HepG2 (cell line): ENCODE data around the gene CEP43. TPM values are rescaled to one million over a fixed set of nuclear protein-coding genes. Genes with fewer than 3 reads are reported as not detected.
A peak's percentile ranks its signal among the peaks of the same experiment; 100 is the strongest.

Source experiments
- CHCHD3 ChIP-seq: sonication (generic); formaldehyde crosslinking; IDR thresholded peaks from 2 replicates; pipeline ENCODE4 v1.8.0; 2022; ENCODE audit warnings: mild to moderate bottlenecking, missing genetic modification reagents, moderate library complexity
- FOXA3 ChIP-seq: IDR thresholded peaks from 2 replicates; pipeline ENCODE4 v1.6.1; 2016; ENCODE audit warnings: missing genetic modification reagents, missing compliant biosample characterization
- HNF4A ChIP-seq: sonication (generic); formaldehyde crosslinking; IDR thresholded peaks from 2 replicates; pipeline ENCODE4 v1.4.0; 2020; ENCODE audit warnings: missing genetic modification reagents
- MAZ ChIP-seq, 2 experiments: sonication (generic) in 1 of 2; formaldehyde crosslinking in 1 of 2; IDR thresholded peaks; 2 replicates each; pipeline versions ENCODE4 v1.5.0 to v1.6.1; 2012 to 2020; ENCODE audit warnings: low read depth in 2 of 2, mild to moderate bottlenecking in 2 of 2, borderline replicate concordance in 1 of 2, improper control_type of control experiment in 1 of 2, low read length in 1 of 2, missing genetic modification reagents in 1 of 2, moderate library complexity in 1 of 2
- NAIF1 ChIP-seq: sonication (generic); formaldehyde crosslinking; IDR thresholded peaks from 2 replicates; pipeline ENCODE4 v1.5.0; 2020; ENCODE audit warnings: mild to moderate bottlenecking, missing genetic modification reagents, borderline replicate concordance
- NCOA1 ChIP-seq: sonication (generic); formaldehyde crosslinking; IDR thresholded peaks from 2 replicates; pipeline ENCODE4 v1.9.0; 2021; ENCODE audit warnings: missing genetic modification reagents
- PITX1 ChIP-seq: sonication (generic); formaldehyde crosslinking; IDR thresholded peaks from 2 replicates; pipeline ENCODE4 v1.5.1; 2020; ENCODE audit warnings: mild to moderate bottlenecking, missing genetic modification reagents
- POLR2A ChIP-seq, 2 experiments: IDR thresholded peaks; 2 replicates each; pipeline ENCODE4 v1.6.1; 2011; ENCODE audit warnings: low read depth in 2 of 2, low read length in 2 of 2, mild to moderate bottlenecking in 1 of 2, moderate library complexity in 1 of 2; ENCODE audit not compliant: insufficient read depth in 1 of 2
- TMF1 ChIP-seq: sonication (generic); formaldehyde crosslinking; IDR thresholded peaks from 2 replicates; pipeline ENCODE4 v1.8.1; 2022; ENCODE audit warnings: low read depth, missing genetic modification reagents
- ZBTB42 ChIP-seq: sonication (generic); formaldehyde crosslinking; IDR thresholded peaks from 2 replicates; pipeline ENCODE4 v1.5.0; 2020; ENCODE audit warnings: mild to moderate bottlenecking, missing genetic modification reagents
- ZNF296 ChIP-seq: sonication (generic); formaldehyde crosslinking; conservative IDR thresholded peaks from 2 replicates; pipeline ENCODE4 v1.5.0; 2020; ENCODE audit warnings: mild to moderate bottlenecking, missing genetic modification reagents
- ZNF792 ChIP-seq: IDR thresholded peaks from 2 replicates; pipeline ENCODE4 v1.6.1; 2016
- polyA plus RNA-seq, 8 experiments: library from polyadenylated mRNA; depleted of rRNA in 3 of 8; stranded (reverse) in 7 of 8; unstranded in 1 of 8; fragments of >200 nt; fragmentation: Illumina TruSeq in 4 of 8; extraction: Trizol in 4 of 8; gene quantifications; 2 replicates each; pipeline versions ENCODE4 v1.2.1 to v1.2.3, GENCODE V29; 2011 to 2016; ENCODE audit warnings: low read depth in 4 of 8, missing spikeins in 1 of 8, mixed read lengths in 1 of 8; ENCODE audit not compliant: insufficient read depth in 1 of 8
- total RNA-seq, 5 experiments: library from RNA; depleted of rRNA; stranded (reverse); fragments of >200 nt; fragmentation: Illumina TruSeq; extraction: Trizol; gene quantifications; 2 replicates each; pipeline ENCODE4 v1.2.3, GENCODE V29; 2016; ENCODE audit warnings: low read depth in 1 of 5
- TF ChIP-seq, protein P1 (sequence below): sonication (generic); formaldehyde crosslinking; IDR thresholded peaks from 2 replicates; pipeline ENCODE4 v1.5.0; 2020; ENCODE audit warnings: missing genetic modification reagents
- TF ChIP-seq, protein P2 (sequence below): sonication (generic); formaldehyde crosslinking; IDR thresholded peaks from 2 replicates; pipeline ENCODE4 v1.8.1; 2023; ENCODE audit warnings: mild to moderate bottlenecking, missing genetic modification reagents
- TF ChIP-seq, protein P3 (sequence below): sonication (generic); formaldehyde crosslinking; IDR thresholded peaks from 2 replicates; pipeline ENCODE4 v1.5.0; 2020; ENCODE audit warnings: mild to moderate bottlenecking, missing genetic modification reagents, borderline replicate concordance
- TF ChIP-seq, protein P4 (sequence below): sonication (generic); formaldehyde crosslinking; conservative IDR thresholded peaks from 2 replicates; pipeline ENCODE4 v1.4.0; 2020; ENCODE audit warnings: missing genetic modification reagents

Gene CEP43
- total and polyA plus RNA-seq, 2 of the 13 experiments (the other 11 are each of a cell fraction or from before 2014, with no cell fraction given): 29.3 to 73.9 TPM

DNA sequence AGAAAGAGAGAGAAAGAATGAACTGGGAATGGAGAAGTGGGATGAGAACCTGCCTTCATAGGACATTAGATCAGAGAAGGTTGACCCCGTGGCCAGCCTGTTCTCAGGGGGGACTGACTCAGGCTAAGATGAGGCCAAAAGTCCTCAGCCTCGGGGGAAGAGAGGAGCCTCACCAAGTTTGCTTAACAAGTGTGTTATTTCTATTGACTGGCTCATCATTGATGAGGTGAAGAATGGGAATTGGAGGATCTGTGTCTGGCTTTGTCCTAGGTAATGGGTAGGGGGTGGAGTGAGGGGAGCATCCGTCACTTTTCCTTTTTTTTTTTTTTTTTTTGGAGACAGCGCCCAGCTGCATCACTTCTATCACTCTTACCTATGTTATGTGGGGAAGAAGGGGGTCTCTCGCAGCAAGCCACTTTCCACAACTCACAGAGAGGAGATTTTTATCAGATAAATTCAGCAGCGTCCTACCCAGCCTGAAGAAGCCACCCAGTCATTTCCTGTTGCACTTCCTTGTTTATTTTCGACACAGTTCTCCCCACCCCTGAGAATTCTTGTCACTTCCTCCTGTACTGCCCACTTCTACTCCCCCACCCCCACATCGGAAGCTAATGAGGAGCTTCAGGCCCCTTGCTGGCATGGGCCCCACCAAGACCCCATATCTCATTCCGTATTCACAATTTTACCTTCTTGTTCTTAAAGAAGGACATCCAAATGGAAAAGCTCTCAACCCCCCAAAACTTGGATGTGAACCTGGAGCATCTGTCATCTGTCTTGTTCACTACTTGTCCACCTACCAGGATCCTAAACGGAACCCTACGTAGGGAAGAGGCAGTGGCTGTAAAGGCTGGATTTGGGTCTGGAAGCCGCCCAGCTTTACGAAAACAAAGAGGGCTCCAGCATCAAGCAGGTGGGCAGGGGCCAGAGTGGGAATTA, 40.0 kb upstream of the CEP43 start (continued):
- TF ChIP-seq, protein P1, sequence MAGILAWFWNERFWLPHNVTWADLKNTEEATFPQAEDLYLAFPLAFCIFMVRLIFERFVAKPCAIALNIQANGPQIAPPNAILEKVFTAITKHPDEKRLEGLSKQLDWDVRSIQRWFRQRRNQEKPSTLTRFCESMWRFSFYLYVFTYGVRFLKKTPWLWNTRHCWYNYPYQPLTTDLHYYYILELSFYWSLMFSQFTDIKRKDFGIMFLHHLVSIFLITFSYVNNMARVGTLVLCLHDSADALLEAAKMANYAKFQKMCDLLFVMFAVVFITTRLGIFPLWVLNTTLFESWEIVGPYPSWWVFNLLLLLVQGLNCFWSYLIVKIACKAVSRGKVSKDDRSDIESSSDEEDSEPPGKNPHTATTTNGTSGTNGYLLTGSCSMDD (CRISPR knock-in tag): no peak
- TF ChIP-seq ZBTB42 (CRISPR knock-in tag) (no peak), NAIF1 (peak; percentile 33; the same call in 1 of the 2 replicates), PITX1 (CRISPR knock-in tag) (peak; percentile 79; the same call in 1 of the 2 replicates), CHCHD3 (CRISPR knock-in tag) (no peak), HNF4A (CRISPR knock-in tag) (0 out of 2 replicates have a peak, but pooled peaks have one; percentile 8), FOXA3 (CRISPR knock-in tag) (peak; percentile 76), ZNF792 (CRISPR knock-in tag) (peak; percentile 64), NCOA1 (CRISPR knock-in tag) (no peak), MAZ (IDR thresholded peaks at IDR 0.05; ENCODE audit: borderline replicate concordance, low read depth, low read length) (no peak), MAZ (CRISPR knock-in tag; IDR thresholded peaks at IDR 0.05; ENCODE audit: low read depth) (0 out of 2 replicates have a peak, but pooled peaks have one; percentile 38), ZNF296 (no peak), POLR2A (IDR thresholded peaks at IDR 0.05; ENCODE audit: insufficient read depth in 1 of 2, low read depth in 2 of 2, low read length in 2 of 2) (peak in 1 of 2 experiments; percentile 21; a peak in 1 of 4 replicates), TMF1 (CRISPR knock-in tag) (no peak; the same call in 1 of the 2 replicates)
- TF ChIP-seq, protein P2, sequence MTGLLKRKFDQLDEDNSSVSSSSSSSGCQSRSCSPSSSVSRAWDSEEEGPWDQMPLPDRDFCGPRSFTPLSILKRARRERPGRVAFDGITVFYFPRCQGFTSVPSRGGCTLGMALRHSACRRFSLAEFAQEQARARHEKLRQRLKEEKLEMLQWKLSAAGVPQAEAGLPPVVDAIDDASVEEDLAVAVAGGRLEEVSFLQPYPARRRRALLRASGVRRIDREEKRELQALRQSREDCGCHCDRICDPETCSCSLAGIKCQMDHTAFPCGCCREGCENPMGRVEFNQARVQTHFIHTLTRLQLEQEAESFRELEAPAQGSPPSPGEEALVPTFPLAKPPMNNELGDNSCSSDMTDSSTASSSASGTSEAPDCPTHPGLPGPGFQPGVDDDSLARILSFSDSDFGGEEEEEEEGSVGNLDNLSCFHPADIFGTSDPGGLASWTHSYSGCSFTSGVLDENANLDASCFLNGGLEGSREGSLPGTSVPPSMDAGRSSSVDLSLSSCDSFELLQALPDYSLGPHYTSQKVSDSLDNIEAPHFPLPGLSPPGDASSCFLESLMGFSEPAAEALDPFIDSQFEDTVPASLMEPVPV (CRISPR knock-in tag): no peak; the same call in 1 of the 2 replicates
- TF ChIP-seq, protein P3, sequence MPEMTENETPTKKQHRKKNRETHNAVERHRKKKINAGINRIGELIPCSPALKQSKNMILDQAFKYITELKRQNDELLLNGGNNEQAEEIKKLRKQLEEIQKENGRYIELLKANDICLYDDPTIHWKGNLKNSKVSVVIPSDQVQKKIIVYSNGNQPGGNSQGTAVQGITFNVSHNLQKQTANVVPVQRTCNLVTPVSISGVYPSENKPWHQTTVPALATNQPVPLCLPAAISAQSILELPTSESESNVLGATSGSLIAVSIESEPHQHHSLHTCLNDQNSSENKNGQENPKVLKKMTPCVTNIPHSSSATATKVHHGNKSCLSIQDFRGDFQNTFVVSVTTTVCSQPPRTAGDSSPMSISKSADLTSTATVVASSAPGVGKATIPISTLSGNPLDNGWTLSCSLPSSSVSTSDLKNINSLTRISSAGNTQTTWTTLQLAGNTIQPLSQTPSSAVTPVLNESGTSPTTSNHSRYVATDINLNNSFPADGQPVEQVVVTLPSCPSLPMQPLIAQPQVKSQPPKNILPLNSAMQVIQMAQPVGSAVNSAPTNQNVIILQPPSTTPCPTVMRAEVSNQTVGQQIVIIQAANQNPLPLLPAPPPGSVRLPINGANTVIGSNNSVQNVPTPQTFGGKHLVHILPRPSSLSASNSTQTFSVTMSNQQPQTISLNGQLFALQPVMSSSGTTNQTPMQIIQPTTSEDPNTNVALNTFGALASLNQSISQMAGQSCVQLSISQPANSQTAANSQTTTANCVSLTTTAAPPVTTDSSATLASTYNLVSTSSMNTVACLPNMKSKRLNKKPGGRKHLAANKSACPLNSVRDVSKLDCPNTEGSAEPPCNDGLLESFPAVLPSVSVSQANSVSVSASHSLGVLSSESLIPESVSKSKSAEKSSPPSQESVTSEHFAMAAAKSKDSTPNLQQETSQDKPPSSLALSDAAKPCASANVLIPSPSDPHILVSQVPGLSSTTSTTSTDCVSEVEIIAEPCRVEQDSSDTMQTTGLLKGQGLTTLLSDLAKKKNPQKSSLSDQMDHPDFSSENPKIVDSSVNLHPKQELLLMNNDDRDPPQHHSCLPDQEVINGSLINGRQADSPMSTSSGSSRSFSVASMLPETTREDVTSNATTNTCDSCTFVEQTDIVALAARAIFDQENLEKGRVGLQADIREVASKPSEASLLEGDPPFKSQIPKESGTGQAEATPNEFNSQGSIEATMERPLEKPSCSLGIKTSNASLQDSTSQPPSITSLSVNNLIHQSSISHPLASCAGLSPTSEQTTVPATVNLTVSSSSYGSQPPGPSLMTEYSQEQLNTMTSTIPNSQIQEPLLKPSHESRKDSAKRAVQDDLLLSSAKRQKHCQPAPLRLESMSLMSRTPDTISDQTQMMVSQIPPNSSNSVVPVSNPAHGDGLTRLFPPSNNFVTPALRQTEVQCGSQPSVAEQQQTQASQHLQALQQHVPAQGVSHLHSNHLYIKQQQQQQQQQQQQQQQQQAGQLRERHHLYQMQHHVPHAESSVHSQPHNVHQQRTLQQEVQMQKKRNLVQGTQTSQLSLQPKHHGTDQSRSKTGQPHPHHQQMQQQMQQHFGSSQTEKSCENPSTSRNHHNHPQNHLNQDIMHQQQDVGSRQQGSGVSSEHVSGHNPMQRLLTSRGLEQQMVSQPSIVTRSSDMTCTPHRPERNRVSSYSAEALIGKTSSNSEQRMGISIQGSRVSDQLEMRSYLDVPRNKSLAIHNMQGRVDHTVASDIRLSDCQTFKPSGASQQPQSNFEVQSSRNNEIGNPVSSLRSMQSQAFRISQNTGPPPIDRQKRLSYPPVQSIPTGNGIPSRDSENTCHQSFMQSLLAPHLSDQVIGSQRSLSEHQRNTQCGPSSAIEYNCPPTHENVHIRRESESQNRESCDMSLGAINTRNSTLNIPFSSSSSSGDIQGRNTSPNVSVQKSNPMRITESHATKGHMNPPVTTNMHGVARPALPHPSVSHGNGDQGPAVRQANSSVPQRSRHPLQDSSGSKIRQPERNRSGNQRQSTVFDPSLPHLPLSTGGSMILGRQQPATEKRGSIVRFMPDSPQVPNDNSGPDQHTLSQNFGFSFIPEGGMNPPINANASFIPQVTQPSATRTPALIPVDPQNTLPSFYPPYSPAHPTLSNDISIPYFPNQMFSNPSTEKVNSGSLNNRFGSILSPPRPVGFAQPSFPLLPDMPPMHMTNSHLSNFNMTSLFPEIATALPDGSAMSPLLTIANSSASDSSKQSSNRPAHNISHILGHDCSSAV (CRISPR knock-in tag): no peak
- TF ChIP-seq, protein P4, sequence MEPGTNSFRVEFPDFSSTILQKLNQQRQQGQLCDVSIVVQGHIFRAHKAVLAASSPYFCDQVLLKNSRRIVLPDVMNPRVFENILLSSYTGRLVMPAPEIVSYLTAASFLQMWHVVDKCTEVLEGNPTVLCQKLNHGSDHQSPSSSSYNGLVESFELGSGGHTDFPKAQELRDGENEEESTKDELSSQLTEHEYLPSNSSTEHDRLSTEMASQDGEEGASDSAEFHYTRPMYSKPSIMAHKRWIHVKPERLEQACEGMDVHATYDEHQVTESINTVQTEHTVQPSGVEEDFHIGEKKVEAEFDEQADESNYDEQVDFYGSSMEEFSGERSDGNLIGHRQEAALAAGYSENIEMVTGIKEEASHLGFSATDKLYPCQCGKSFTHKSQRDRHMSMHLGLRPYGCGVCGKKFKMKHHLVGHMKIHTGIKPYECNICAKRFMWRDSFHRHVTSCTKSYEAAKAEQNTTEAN (CRISPR knock-in tag): no peak
